ENCODE measurements around the gene POLR1E.
A peak's percentile ranks its signal among the peaks of the same experiment; 100 is the strongest.
"Not testable (repeated sequence)": the region's sequence is repeated elsewhere in the genome, so short reads cannot be mapped to it uniquely, and the experiment has no call there.

Gene POLR1E

GRCh38 chr9:37465249-37466036, 20.3 kb upstream of the POLR1E start, which contains the start of gene ZBTB5:
Gene ZBTB5 (minus strand): TSS chr9:37465450. CDS start chr9:37442551, 22,899 bp downstream.
- peak; percentile 98 to 99 for DNase-seq (ENCODE audit: low read depth in 1 of 2, low spot score in 1 of 2)
- Histone ChIP-seq H3K4me3 (replicated peaks; ENCODE audit: insufficient read depth, low read length) (peak within 1 kb of the TSS; percentile 97), H3K27me3 (ENCODE audit: insufficient read depth, poor library complexity, severe bottlenecking) (no peaks in the 10 kb centered on the region), H3K27ac (replicated peaks) (peak within 1 kb of the TSS; percentile 92)
- peak; percentile 75 for TF ChIP-seq GABPA (IDR thresholded peaks at IDR 0.05; ENCODE audit: low read depth)
- TF ChIP-seq POLR2AphosphoS5 (IDR thresholded peaks at IDR 0.05; ENCODE audit: low read depth) = peak; percentile 38; the same call in 1 of the 2 replicates
- no peak for TF ChIP-seq REST (IDR thresholded peaks at IDR 0.05; ENCODE audit: insufficient replicate concordance, low read depth)
- TF ChIP-seq SPI1 (IDR thresholded peaks at IDR 0.05; ENCODE audit: borderline replicate concordance, low read depth) = peak; percentile 71

- H3K27me3 ChIP-seq (ENCODE audit: insufficient read depth, poor library complexity, severe bottlenecking) = no peaks in the 10 kb centered on the region
- peak overlapping the region; percentile 97 for H3K4me3 ChIP-seq (replicated peaks; ENCODE audit: insufficient read depth, low read length)
- peak overlapping the region; percentile 92 for H3K27ac ChIP-seq (replicated peaks)
- TF ChIP-seq GABPA (IDR thresholded peaks at IDR 0.05; ENCODE audit: low read depth) (no peak), POLR2AphosphoS5 (IDR thresholded peaks at IDR 0.05; ENCODE audit: low read depth) (peak; percentile 8; the same call in 1 of the 2 replicates), REST (IDR thresholded peaks at IDR 0.05; ENCODE audit: insufficient replicate concordance, low read depth) (peak; percentile 43), CTCF (IDR thresholded peaks at IDR 0.05; ENCODE audit: insufficient read depth, low read length) (no peak), SPI1 (IDR thresholded peaks at IDR 0.05; ENCODE audit: borderline replicate concordance, low read depth) (no peak; the same call in 1 of the 2 replicates)
- DNase-seq (ENCODE audit: low read depth in 1 of 2, low spot score in 1 of 2) = peak in 1 of 2 experiments; percentile 41
Measured at GRCh38 chr9:37466037-37466709, 19.6 kb upstream of the POLR1E start.

GRCh38 chr9:37467530-37467929, 18.2 kb upstream of the POLR1E start:
- H3K4me3 ChIP-seq (replicated peaks; ENCODE audit: insufficient read depth, low read length); H3K27me3 ChIP-seq (ENCODE audit: insufficient read depth, poor library complexity, severe bottlenecking); DNase-seq (ENCODE audit: low read depth in 1 of 2, low spot score in 1 of 2); H3K27ac ChIP-seq (replicated peaks): not testable (repeated sequence)

GRCh38 chr9:37468620-37469019, 17.1 kb upstream of the POLR1E start:
- no peak for DNase-seq (ENCODE audit: low read depth in 1 of 2, low spot score in 1 of 2)
- H3K27ac ChIP-seq (replicated peaks) = no peak overlapping the region
- H3K27me3 ChIP-seq (ENCODE audit: insufficient read depth, poor library complexity, severe bottlenecking) = no peaks in the 10 kb centered on the region
- TF ChIP-seq GABPA (IDR thresholded peaks at IDR 0.05; ENCODE audit: low read depth) (no peak), POLR2AphosphoS5 (IDR thresholded peaks at IDR 0.05; ENCODE audit: low read depth) (no peak), SPI1 (IDR thresholded peaks at IDR 0.05; ENCODE audit: borderline replicate concordance, low read depth) (no peak), CTCF (IDR thresholded peaks at IDR 0.05; ENCODE audit: insufficient read depth, low read length) (no peak)
- no peak overlapping the region for H3K4me3 ChIP-seq (replicated peaks; ENCODE audit: insufficient read depth, low read length)

Data from HL-60 (cell line).